Gastrocnemius medialis (tissue), 4 donors: ENCODE results near the gene CDPF1. TPM values are rescaled to one million over a fixed set of nuclear protein-coding genes. Genes with fewer than 3 reads are reported as not detected.

Experiments
- ATAC-seq, 2 donors: fragments of 150-250 bp; one replicate each; pipeline ENCODE4 v1.9.1; 2016
- DNase-seq, 2 donors: peaks; one replicate each; pipeline ENCODE4 v3.0.0-alpha.2; 2019
- H3K27ac ChIP-seq, 4 donors: fragments of 200-600 bp; sonication (generic); 1 replicate in 1 of 4; 2 replicates in 3 of 4; pipeline ENCODE4 v1.5.1; 2016 to 2018; ENCODE audit warnings: mild to moderate bottlenecking in 2 of 4, moderate library complexity in 1 of 4
- H3K27me3 ChIP-seq, 3 donors: fragments of 200-600 bp; sonication (generic) in 2 of 3; 1 replicate in 1 of 3; 2 replicates in 2 of 3; pipeline versions ENCODE4 v1.5.1 to v1.6.0; 2016 to 2019; ENCODE audit warnings: mild to moderate bottlenecking in 1 of 3, moderate library complexity in 1 of 3
- H3K36me3 ChIP-seq, 2 donors: fragments of 200-600 bp; sonication (generic) in 1 of 2; one replicate each; pipeline ENCODE4 v1.5.1; 2017 to 2018
- H3K4me1 ChIP-seq, 2 donors: fragments of 200-600 bp; sonication (generic) in 1 of 2; one replicate each; pipeline ENCODE4 v1.5.1; 2016 to 2017; ENCODE audit warnings: mild to moderate bottlenecking in 2 of 2
- H3K4me3 ChIP-seq, 4 donors: fragments of 200-600 bp; sonication (generic) in 3 of 4; 1 replicate in 1 of 4; 2 replicates in 3 of 4; pipeline ENCODE4 v1.5.1; 2016 to 2019; ENCODE audit warnings: mild to moderate bottlenecking in 2 of 4
- H3K9me3 ChIP-seq, 3 donors: fragments of 200-600 bp; sonication (generic) in 2 of 3; 1 replicate in 1 of 3; 2 replicates in 2 of 3; pipeline ENCODE4 v1.5.1; 2016 to 2019
- CTCF ChIP-seq, 5 experiments: fragments of 450-650 bp in 3 of 5; fragments of 200-600 bp in 2 of 5; sonication (generic) in 2 of 5; IDR thresholded peaks in 4 of 5; conservative IDR thresholded peaks in 1 of 5; 1 replicate in 4 of 5; 2 replicates in 1 of 5; pipeline ENCODE4 v1.5.1; 2016 to 2019; ENCODE audit warnings: antibody characterized with exemption in 5 of 5, mild to moderate bottlenecking in 3 of 5, moderate library complexity in 3 of 5
- POLR2A ChIP-seq, 2 donors: fragments of 450-650 bp; IDR thresholded peaks; one replicate each; pipeline ENCODE4 v1.6.1; 2017; ENCODE audit warnings: antibody characterized with exemption in 2 of 2, mild to moderate bottlenecking in 2 of 2, moderate library complexity in 2 of 2
- in situ Hi-C, 4 donors: fragments of 200-750 bp; cut with MboI; loops; one replicate each; pipeline versions ENCODE4 v1.15.0 to v1.8.0; 2017; ENCODE audit warnings: low sequenced_read_pairs in 4 of 4
- intact Hi-C: fragments of 100-400 bp; cut with DNase I; formaldehyde crosslinking; loops from one replicate; pipeline ENCODE4 v1.15.1; 2023; ENCODE audit warnings: low total_unique reads
- total RNA-seq, 4 donors: library from RNA; depleted of rRNA; stranded (reverse); fragments of >200 nt; gene quantifications; one replicate each; pipeline versions ENCODE4 v1.1.0 to v1.2.3, GENCODE V29; 2016

The CDPF1 gene
- total RNA-seq, 4 donors from 2014 or later: 6.3 to 18.8 (median 12.5) TPM

GRCh38 chr22:46256358-46256958 lies 6.4 kb upstream of the CDPF1 start:
- Histone ChIP-seq H3K9me3 (no peaks in the 10 kb centered on the region), H3K4me3 (no peak overlapping the region), H3K27me3 (no peaks in the 10 kb centered on the region), H3K4me1 (peaks cover 12 to 16% of the 10 kb centered on the region in 2 donors), H3K27ac (peak overlapping the region in 2 of 4 donors; percentile 22 to 25), H3K36me3 (no peaks in the 10 kb centered on the region)
- TF ChIP-seq POLR2A (IDR thresholded peaks at IDR 0.05): no peak
- TF ChIP-seq CTCF (IDR thresholded peaks at IDR 0.05 in 4 of 5, conservative IDR thresholded peaks at IDR 0.05 in 1 of 5): no peak
- intact Hi-C loops: no loop called here
- in situ Hi-C loops: no loop called here
- ATAC-seq (peak; percentile 32 to 39), DNase-seq (no peak)

- in situ Hi-C loops: no loop called here
- no peaks in the 10 kb centered on the region for H3K9me3 ChIP-seq
- no peaks in the 10 kb centered on the region for H3K36me3 ChIP-seq
- intact Hi-C loops: loop anchor here (2.0 to 5.0 kb wide), 3 partner anchors 45 to 101 kb away; partner anchors contain the start of genes GTSE1 and PPARA
- no peak overlapping the region for H3K4me3 ChIP-seq
- DNase-seq (no peak), ATAC-seq (no peak)
- H3K4me1 ChIP-seq: peaks cover 23 to 30% of the 10 kb centered on the region in 2 donors
- no peaks in the 10 kb centered on the region for H3K27me3 ChIP-seq
- no peak overlapping the region for H3K27ac ChIP-seq
- TF ChIP-seq CTCF (IDR thresholded peaks at IDR 0.05 in 4 of 5, conservative IDR thresholded peaks at IDR 0.05 in 1 of 5): no peak
- TF ChIP-seq POLR2A (IDR thresholded peaks at IDR 0.05): no peak
Measured at GRCh38 chr22:46251816-46252380, 1.8 kb upstream of the CDPF1 start.

DNA sequence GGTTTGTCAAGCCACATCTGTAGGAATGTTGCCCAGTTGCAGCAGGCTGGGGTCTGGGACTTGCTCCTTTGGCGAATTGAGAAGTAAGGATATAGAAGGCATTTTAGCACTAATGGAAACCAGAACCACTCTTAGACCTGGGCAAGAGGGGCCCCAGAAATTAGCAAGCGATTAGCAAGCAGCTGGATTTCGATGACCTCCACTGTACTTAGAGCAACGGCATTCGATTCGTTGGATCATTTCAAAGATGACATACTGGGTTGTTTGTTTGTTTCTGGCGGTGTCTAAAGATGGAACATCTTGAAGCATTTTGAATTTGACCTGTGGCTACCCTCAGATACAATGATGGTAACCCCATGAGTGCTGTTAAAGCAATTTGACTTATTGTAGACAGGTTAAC lies 1.2 kb upstream of the CDPF1 start:
- Histone ChIP-seq H3K36me3 (no peaks in the 10 kb centered on the region), H3K9me3 (no peaks in the 10 kb centered on the region), H3K27me3 (no peaks in the 10 kb centered on the region), H3K4me3 (peak overlapping the region; percentile 85 to 96 (median 87)), H3K27ac (peak overlapping the region; percentile 91 to 96 (median 94)), H3K4me1 (peaks cover 18 to 25% of the 10 kb centered on the region in 2 donors)
- TF ChIP-seq CTCF (IDR thresholded peaks at IDR 0.05 in 4 of 5, conservative IDR thresholded peaks at IDR 0.05 in 1 of 5) (no peak), POLR2A (IDR thresholded peaks at IDR 0.05) (no peak)
- intact Hi-C loops: loop anchor here (2.0 to 5.0 kb wide), 3 partner anchors 46 to 100 kb away; partner anchors contain the start of genes GTSE1 and PPARA
- ATAC-seq (no peak), DNase-seq (no peak)
- in situ Hi-C loops: no loop called here

GRCh38 chr22:46250783-46251125 lies 661 bp upstream of the CDPF1 start:
- H3K4me3 ChIP-seq: peak overlapping the region; percentile 85 to 96 (median 87)
- DNase-seq (no peak), ATAC-seq (peak; percentile 10 to 13)
- TF ChIP-seq CTCF (IDR thresholded peaks at IDR 0.05 in 4 of 5, conservative IDR thresholded peaks at IDR 0.05 in 1 of 5): no peak
- no peak for TF ChIP-seq POLR2A (IDR thresholded peaks at IDR 0.05)
- H3K9me3 ChIP-seq: no peaks in the 10 kb centered on the region
- peak overlapping the region; percentile 91 to 96 (median 94) for H3K27ac ChIP-seq
- intact Hi-C loops (loop anchor here (1.0 to 5.0 kb wide), 4 partner anchors 17 to 100 kb away; partner anchors contain the start of genes GTSE1 and PPARA), in situ Hi-C loops (no loop called here)
- H3K36me3 ChIP-seq: no peaks in the 10 kb centered on the region
- H3K27me3 ChIP-seq: no peaks in the 10 kb centered on the region
- H3K4me1 ChIP-seq: peaks cover 16 to 22% of the 10 kb centered on the region in 2 donors
